ENCODE measurements around the gene USP44.

DNA sequence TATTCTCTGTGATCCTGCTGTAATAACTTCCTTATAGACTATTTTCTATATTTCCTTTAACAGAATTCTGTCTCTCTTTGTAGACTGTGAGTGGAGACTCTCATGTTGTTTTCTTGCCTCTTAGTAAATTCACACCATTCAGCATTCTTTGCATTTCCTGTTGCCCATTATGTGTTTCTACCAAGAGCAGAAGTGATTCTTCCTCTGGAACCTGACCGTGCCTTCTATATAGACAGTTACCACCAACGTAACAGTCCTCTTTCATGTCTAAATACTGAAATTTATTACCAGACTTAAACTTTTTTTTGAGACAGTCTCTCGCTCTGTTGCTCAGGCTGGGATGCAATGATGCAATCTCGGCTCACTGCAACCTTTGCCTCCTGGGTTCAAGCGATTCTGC, 46.2 kb downstream of the USP44 start:
- TF ChIP-seq EZH2 (IDR thresholded peaks at IDR 0.05; ENCODE audit: insufficient read depth, poor library complexity, severe bottlenecking), result no peak
- TF ChIP-seq EZH2phosphoT487 (IDR thresholded peaks at IDR 0.05; ENCODE audit: insufficient read depth, low read depth), result no peak

Data from GM23248 (cell line).